ENCODE data around the gene STXBP1. TPM values are rescaled to one million over a fixed set of nuclear protein-coding genes. Genes with fewer than 3 reads are reported as not detected.

STXBP1 gene
- total and polyA plus RNA-seq, 2 of the 13 experiments (the other 11 are each of a cell fraction or from before 2014, with no cell fraction given): 2.9 TPM

GRCh38 chr9:127578952-127579853, 32.9 kb upstream of the STXBP1 start (continued):
- TF ChIP-seq ZNF292 (CRISPR knock-in tag; IDR thresholded peaks at IDR 0.05; ENCODE audit: borderline replicate concordance, low read depth) (peak; percentile 89), MTF1 (CRISPR knock-in tag; IDR thresholded peaks at IDR 0.05) (no peak), RXRA (CRISPR knock-in tag; IDR thresholded peaks at IDR 0.05) (peak; percentile 87), DNMT1 (CRISPR knock-in tag; IDR thresholded peaks at IDR 0.05) (no peak), SAFB2 (CRISPR knock-in tag; IDR thresholded peaks at IDR 0.05; ENCODE audit: borderline replicate concordance, low read depth) (no peak), ZNF564 (CRISPR knock-in tag; IDR thresholded peaks at IDR 0.05) (peak; percentile 88), ZNF644 (CRISPR knock-in tag; IDR thresholded peaks at IDR 0.05; ENCODE audit: low read depth) (peak; percentile 55; the same call in 1 of the 2 replicates), POLR2AphosphoS5 (IDR thresholded peaks at IDR 0.05; ENCODE audit: low read depth, low read length) (peak; percentile 30; the same call in 1 of the 2 replicates), SMC3 (IDR thresholded peaks at IDR 0.05; ENCODE audit: low read length) (peak; percentile 25; the same call in 1 of the 2 replicates), ZNF572 (CRISPR knock-in tag; IDR thresholded peaks at IDR 0.05) (peak; percentile 79; the same call in 1 of the 2 replicates), PAXIP1 (CRISPR knock-in tag; conservative IDR thresholded peaks at IDR 0.05) (peak; percentile 83), NFKB2 (CRISPR knock-in tag; IDR thresholded peaks at IDR 0.05; ENCODE audit: borderline replicate concordance) (0 out of 2 replicates have a peak, but pooled peaks have one; percentile 20)
- TF ChIP-seq, protein P1, sequence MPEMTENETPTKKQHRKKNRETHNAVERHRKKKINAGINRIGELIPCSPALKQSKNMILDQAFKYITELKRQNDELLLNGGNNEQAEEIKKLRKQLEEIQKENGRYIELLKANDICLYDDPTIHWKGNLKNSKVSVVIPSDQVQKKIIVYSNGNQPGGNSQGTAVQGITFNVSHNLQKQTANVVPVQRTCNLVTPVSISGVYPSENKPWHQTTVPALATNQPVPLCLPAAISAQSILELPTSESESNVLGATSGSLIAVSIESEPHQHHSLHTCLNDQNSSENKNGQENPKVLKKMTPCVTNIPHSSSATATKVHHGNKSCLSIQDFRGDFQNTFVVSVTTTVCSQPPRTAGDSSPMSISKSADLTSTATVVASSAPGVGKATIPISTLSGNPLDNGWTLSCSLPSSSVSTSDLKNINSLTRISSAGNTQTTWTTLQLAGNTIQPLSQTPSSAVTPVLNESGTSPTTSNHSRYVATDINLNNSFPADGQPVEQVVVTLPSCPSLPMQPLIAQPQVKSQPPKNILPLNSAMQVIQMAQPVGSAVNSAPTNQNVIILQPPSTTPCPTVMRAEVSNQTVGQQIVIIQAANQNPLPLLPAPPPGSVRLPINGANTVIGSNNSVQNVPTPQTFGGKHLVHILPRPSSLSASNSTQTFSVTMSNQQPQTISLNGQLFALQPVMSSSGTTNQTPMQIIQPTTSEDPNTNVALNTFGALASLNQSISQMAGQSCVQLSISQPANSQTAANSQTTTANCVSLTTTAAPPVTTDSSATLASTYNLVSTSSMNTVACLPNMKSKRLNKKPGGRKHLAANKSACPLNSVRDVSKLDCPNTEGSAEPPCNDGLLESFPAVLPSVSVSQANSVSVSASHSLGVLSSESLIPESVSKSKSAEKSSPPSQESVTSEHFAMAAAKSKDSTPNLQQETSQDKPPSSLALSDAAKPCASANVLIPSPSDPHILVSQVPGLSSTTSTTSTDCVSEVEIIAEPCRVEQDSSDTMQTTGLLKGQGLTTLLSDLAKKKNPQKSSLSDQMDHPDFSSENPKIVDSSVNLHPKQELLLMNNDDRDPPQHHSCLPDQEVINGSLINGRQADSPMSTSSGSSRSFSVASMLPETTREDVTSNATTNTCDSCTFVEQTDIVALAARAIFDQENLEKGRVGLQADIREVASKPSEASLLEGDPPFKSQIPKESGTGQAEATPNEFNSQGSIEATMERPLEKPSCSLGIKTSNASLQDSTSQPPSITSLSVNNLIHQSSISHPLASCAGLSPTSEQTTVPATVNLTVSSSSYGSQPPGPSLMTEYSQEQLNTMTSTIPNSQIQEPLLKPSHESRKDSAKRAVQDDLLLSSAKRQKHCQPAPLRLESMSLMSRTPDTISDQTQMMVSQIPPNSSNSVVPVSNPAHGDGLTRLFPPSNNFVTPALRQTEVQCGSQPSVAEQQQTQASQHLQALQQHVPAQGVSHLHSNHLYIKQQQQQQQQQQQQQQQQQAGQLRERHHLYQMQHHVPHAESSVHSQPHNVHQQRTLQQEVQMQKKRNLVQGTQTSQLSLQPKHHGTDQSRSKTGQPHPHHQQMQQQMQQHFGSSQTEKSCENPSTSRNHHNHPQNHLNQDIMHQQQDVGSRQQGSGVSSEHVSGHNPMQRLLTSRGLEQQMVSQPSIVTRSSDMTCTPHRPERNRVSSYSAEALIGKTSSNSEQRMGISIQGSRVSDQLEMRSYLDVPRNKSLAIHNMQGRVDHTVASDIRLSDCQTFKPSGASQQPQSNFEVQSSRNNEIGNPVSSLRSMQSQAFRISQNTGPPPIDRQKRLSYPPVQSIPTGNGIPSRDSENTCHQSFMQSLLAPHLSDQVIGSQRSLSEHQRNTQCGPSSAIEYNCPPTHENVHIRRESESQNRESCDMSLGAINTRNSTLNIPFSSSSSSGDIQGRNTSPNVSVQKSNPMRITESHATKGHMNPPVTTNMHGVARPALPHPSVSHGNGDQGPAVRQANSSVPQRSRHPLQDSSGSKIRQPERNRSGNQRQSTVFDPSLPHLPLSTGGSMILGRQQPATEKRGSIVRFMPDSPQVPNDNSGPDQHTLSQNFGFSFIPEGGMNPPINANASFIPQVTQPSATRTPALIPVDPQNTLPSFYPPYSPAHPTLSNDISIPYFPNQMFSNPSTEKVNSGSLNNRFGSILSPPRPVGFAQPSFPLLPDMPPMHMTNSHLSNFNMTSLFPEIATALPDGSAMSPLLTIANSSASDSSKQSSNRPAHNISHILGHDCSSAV (CRISPR knock-in tag; IDR thresholded peaks at IDR 0.05; ENCODE audit: borderline replicate concordance): no peak
- TF ChIP-seq, protein P2, sequence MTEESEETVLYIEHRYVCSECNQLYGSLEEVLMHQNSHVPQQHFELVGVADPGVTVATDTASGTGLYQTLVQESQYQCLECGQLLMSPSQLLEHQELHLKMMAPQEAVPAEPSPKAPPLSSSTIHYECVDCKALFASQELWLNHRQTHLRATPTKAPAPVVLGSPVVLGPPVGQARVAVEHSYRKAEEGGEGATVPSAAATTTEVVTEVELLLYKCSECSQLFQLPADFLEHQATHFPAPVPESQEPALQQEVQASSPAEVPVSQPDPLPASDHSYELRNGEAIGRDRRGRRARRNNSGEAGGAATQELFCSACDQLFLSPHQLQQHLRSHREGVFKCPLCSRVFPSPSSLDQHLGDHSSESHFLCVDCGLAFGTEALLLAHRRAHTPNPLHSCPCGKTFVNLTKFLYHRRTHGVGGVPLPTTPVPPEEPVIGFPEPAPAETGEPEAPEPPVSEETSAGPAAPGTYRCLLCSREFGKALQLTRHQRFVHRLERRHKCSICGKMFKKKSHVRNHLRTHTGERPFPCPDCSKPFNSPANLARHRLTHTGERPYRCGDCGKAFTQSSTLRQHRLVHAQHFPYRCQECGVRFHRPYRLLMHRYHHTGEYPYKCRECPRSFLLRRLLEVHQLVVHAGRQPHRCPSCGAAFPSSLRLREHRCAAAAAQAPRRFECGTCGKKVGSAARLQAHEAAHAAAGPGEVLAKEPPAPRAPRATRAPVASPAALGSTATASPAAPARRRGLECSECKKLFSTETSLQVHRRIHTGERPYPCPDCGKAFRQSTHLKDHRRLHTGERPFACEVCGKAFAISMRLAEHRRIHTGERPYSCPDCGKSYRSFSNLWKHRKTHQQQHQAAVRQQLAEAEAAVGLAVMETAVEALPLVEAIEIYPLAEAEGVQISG (CRISPR knock-in tag; IDR thresholded peaks at IDR 0.05): peak; percentile 59; the same call in 1 of the 2 replicates

Data from HepG2 (cell line).